H1 (cell line): ENCODE data around the gene AWAT1. TPM values are rescaled to one million over a fixed set of nuclear protein-coding genes. Genes with fewer than 3 reads are reported as not detected.

Experiments used
- CTCF ChIA-PET: fragments of 300-600 bp; sonication (Branson Sonifier 250); formaldehyde crosslinking; loops from one replicate; lab custom pipeline; 2021; ENCODE audit not compliant: partially characterized antibody; lab: Charles Lee
- POLR2A ChIA-PET: fragments of 300-600 bp; sonication (Branson Sonifier 250); formaldehyde crosslinking; loops from one replicate; lab custom pipeline; 2021; ENCODE audit warnings: inconsistent platforms; ENCODE audit not compliant: partially characterized antibody; lab: Charles Lee
- DNase-seq, 2 experiments: peaks; one replicate each; pipeline versions ENCODE4 v3.0.0 to v3.0.0-alpha.2; 2010 to 2022; ENCODE audit warnings: low spot score in 2 of 2, low read depth in 1 of 2, mixed read lengths in 1 of 2
- FAIRE-seq: peaks from 2 replicates; lab custom pipeline; 2011; peaks lifted over from hg19 to GRCh38; lab: Jason Lieb, UNC
- H2AFZ ChIP-seq: 2 replicates; pipeline ENCODE4 v1.8.1; 2012; ENCODE audit warnings: low read length, inconsistent platforms
- H2AK5ac ChIP-seq: 2 replicates; pipeline ENCODE4 v1.6.1; 2013; ENCODE audit warnings: low read depth, low read length
- H2BK120ac ChIP-seq: replicated peaks from 2 replicates; pipeline ENCODE3; 2013; ENCODE audit warnings: low read depth, low read length, inconsistent platforms
- H2BK12ac ChIP-seq: 2 replicates; pipeline ENCODE4 v1.6.1; 2013; ENCODE audit warnings: low read depth, low read length
- H2BK15ac ChIP-seq: 2 replicates; pipeline ENCODE4 v1.6.1; 2013; ENCODE audit warnings: low read length
- H2BK20ac ChIP-seq: 2 replicates; pipeline ENCODE4 v1.6.1; 2013; ENCODE audit warnings: low read length
- H2BK5ac ChIP-seq: 2 replicates; pipeline ENCODE4 v1.6.1; 2013; ENCODE audit warnings: low read depth, low read length
- H3K14ac ChIP-seq: 2 replicates; pipeline ENCODE4 v1.6.1; 2013; ENCODE audit warnings: inconsistent platforms; ENCODE audit not compliant: insufficient read length
- H3K18ac ChIP-seq: 2 replicates; pipeline ENCODE4 v1.6.1; 2013; ENCODE audit warnings: low read length; ENCODE audit errors: extremely low read depth
- H3K23ac ChIP-seq: 2 replicates; pipeline ENCODE4 v1.6.1; 2013; ENCODE audit warnings: inconsistent platforms; ENCODE audit not compliant: insufficient read length
- H3K23me2 ChIP-seq: 2 replicates; pipeline ENCODE4 v1.6.1; 2013; ENCODE audit warnings: low read depth, low read length
- H3K27ac ChIP-seq: 2 replicates; pipeline ENCODE4 v1.6.1; 2011; ENCODE audit warnings: low read depth, low read length, inconsistent platforms
- H3K27me3 ChIP-seq, 4 experiments: replicated peaks in 1 of 4; 1 replicate in 1 of 4; 2 replicates in 3 of 4; pipeline versions ENCODE4 v1.6.1 to v1.8.1; 2011 to 2013; ENCODE audit warnings: low read length in 3 of 4, mild to moderate bottlenecking in 3 of 4, inconsistent platforms in 2 of 4, mixed read lengths in 2 of 4, moderate library complexity in 1 of 4; ENCODE audit not compliant: control insufficient read depth in 3 of 4, insufficient read depth in 3 of 4; ENCODE audit errors: extremely low read depth in 1 of 4
- H3K36me3 ChIP-seq, 4 experiments: 2 replicates each; pipeline versions ENCODE4 v1.6.1 to v1.8.1; 2011 to 2013; ENCODE audit warnings: mild to moderate bottlenecking in 4 of 4, low read length in 3 of 4, moderate library complexity in 2 of 4, control low read depth in 1 of 4, inconsistent platforms in 1 of 4; ENCODE audit not compliant: insufficient read depth in 4 of 4, control insufficient read depth in 2 of 4
- H3K4ac ChIP-seq: replicated peaks from 2 replicates; pipeline ENCODE3; 2013; ENCODE audit warnings: low read length, low read depth, mixed read lengths, inconsistent platforms; ENCODE audit not compliant: insufficient read length
- H3K4me1 ChIP-seq, 4 experiments: replicated peaks in 1 of 4; 1 replicate in 1 of 4; 2 replicates in 3 of 4; pipeline versions ENCODE4 v1.6.1 to v1.8.1; 2011 to 2013; ENCODE audit warnings: low read length in 3 of 4, inconsistent platforms in 2 of 4, mixed read lengths in 1 of 4; ENCODE audit not compliant: insufficient read depth in 4 of 4, control insufficient read depth in 3 of 4
- H3K4me2 ChIP-seq, 2 experiments: 2 replicates each; pipeline versions ENCODE4 v1.6.1 to v1.8.1; 2011 to 2013; ENCODE audit warnings: low read depth in 2 of 2, low read length in 2 of 2, control low read depth in 1 of 2, inconsistent platforms in 1 of 2, mild to moderate bottlenecking in 1 of 2; ENCODE audit not compliant: insufficient read depth in 1 of 2
- H3K4me3 ChIP-seq, 4 experiments: fragments of 200-600, 300-600 bp in 1 of 4; sonication (generic), shearing (Covaris generic), sonication (Bioruptor Twin) in 1 of 4; 2 replicates each; pipeline versions ENCODE4 v1.5.1 to v1.8.1; 2011 to 2016; ENCODE audit warnings: low read length in 4 of 4, low read depth in 3 of 4, control low read depth in 2 of 4, inconsistent platforms in 2 of 4, mild to moderate bottlenecking in 2 of 4, mixed read lengths in 1 of 4, moderate library complexity in 1 of 4; ENCODE audit not compliant: insufficient read depth in 2 of 4; ENCODE audit errors: extremely low read depth in 1 of 4
- H3K56ac ChIP-seq: replicated peaks from 2 replicates; pipeline ENCODE3; 2013; ENCODE audit warnings: low read depth, mild to moderate bottlenecking, mixed read lengths, low read length, inconsistent platforms; ENCODE audit not compliant: insufficient read length
- H3K79me1 ChIP-seq: 2 replicates; pipeline ENCODE4 v1.6.1; 2013; ENCODE audit warnings: low read depth, low read length, control low read depth
- H3K79me2 ChIP-seq, 2 experiments: 2 replicates each; pipeline versions ENCODE4 v1.6.1 to v1.8.1; 2012 to 2013; ENCODE audit warnings: low read length in 2 of 2, mild to moderate bottlenecking in 2 of 2, inconsistent platforms in 1 of 2; ENCODE audit not compliant: insufficient read depth in 2 of 2, control insufficient read depth in 1 of 2
- H3K9ac ChIP-seq, 4 experiments: replicated peaks in 1 of 4; 1 replicate in 1 of 4; 2 replicates in 3 of 4; pipeline versions ENCODE4 v1.6.1 to v1.8.1; 2011 to 2013; ENCODE audit warnings: low read depth in 3 of 4, low read length in 3 of 4, control low read depth in 2 of 4, mild to moderate bottlenecking in 2 of 4, moderate library complexity in 2 of 4, inconsistent platforms in 1 of 4; ENCODE audit errors: extremely low read depth in 1 of 4
- H3K9me3 ChIP-seq, 2 experiments: 2 replicates each; pipeline versions ENCODE4 v1.6.1 to v1.8.1; 2012 to 2013; ENCODE audit warnings: mild to moderate bottlenecking in 2 of 2, moderate library complexity in 2 of 2, control low read depth in 1 of 2, inconsistent platforms in 1 of 2, low read depth in 1 of 2, low read length in 1 of 2, mixed read lengths in 1 of 2; ENCODE audit not compliant: insufficient read depth in 2 of 2
- H4K20me1 ChIP-seq, 2 experiments: replicated peaks in 1 of 2; 2 replicates each; pipeline versions ENCODE3 to v1.8.1; 2011 to 2013; ENCODE audit warnings: inconsistent platforms in 2 of 2, low read length in 2 of 2, mild to moderate bottlenecking in 1 of 2; ENCODE audit not compliant: insufficient read depth in 2 of 2, control insufficient read depth in 1 of 2
- H4K5ac ChIP-seq: 2 replicates; pipeline ENCODE4 v1.6.1; 2013; ENCODE audit warnings: low read length, low read depth, mixed read lengths, inconsistent platforms; ENCODE audit not compliant: insufficient read length
- H4K8ac ChIP-seq: 2 replicates; pipeline ENCODE4 v1.8.0; 2013; ENCODE audit warnings: mild to moderate bottlenecking, moderate library complexity, low read length, inconsistent platforms; ENCODE audit not compliant: insufficient read depth; ENCODE audit errors: extremely low read depth
- H4K91ac ChIP-seq: replicated peaks from 2 replicates; pipeline ENCODE3; 2013; ENCODE audit warnings: low read length, mixed read lengths, inconsistent platforms; ENCODE audit not compliant: insufficient read length
- CREB1 ChIP-seq: IDR thresholded peaks from 2 replicates; pipeline ENCODE4 v1.6.1; 2012; ENCODE audit warnings: inconsistent platforms
- CTBP2 ChIP-seq: IDR thresholded peaks from 2 replicates; pipeline ENCODE4 v1.7.0; 2011; ENCODE audit warnings: borderline replicate concordance, mild to moderate bottlenecking, moderate library complexity, mixed read lengths, low read length; ENCODE audit not compliant: insufficient read depth, insufficient read length
- EP300 ChIP-seq, 2 experiments: IDR thresholded peaks; 1 replicate in 1 of 2; 2 replicates in 1 of 2; pipeline ENCODE4 v1.6.1; 2011 to 2012; ENCODE audit warnings: low read depth in 2 of 2, low read length in 2 of 2, mild to moderate bottlenecking in 2 of 2, borderline replicate concordance in 1 of 2, inconsistent platforms in 1 of 2, moderate library complexity in 1 of 2
- FOSL1 ChIP-seq: IDR thresholded peaks from 2 replicates; pipeline ENCODE4 v1.6.1; 2011; ENCODE audit warnings: mild to moderate bottlenecking, low read depth, low read length, moderate library complexity; ENCODE audit not compliant: insufficient read depth
- GABPA ChIP-seq: IDR thresholded peaks from 2 replicates; pipeline ENCODE4 v1.6.1; 2011; ENCODE audit warnings: mild to moderate bottlenecking, low read length, moderate library complexity, borderline replicate concordance; ENCODE audit not compliant: insufficient read depth
- HDAC6 ChIP-seq: IDR thresholded peaks from one replicate; pipeline ENCODE4 v1.7.1; 2012; ENCODE audit warnings: low read depth, mild to moderate bottlenecking, inconsistent platforms, low read length, moderate library complexity
- JUND ChIP-seq: IDR thresholded peaks from 2 replicates; pipeline ENCODE4 v1.6.1; 2011; ENCODE audit warnings: mild to moderate bottlenecking, improper control_type of control experiment, low read length
- KDM5A ChIP-seq: fragments of 200-600 bp; IDR thresholded peaks from 2 replicates; pipeline ENCODE4 v1.7.1; 2012; ENCODE audit warnings: mild to moderate bottlenecking, low read length, inconsistent platforms, mixed read lengths
- MAFK ChIP-seq: IDR thresholded peaks from 2 replicates; pipeline ENCODE4 v1.6.1; 2012; ENCODE audit warnings: low read depth, mild to moderate bottlenecking, improper control_type of control experiment, low read length
- NANOG ChIP-seq: IDR thresholded peaks from 2 replicates; pipeline ENCODE4 v1.6.1; 2011; ENCODE audit warnings: low read length, low read depth, mild to moderate bottlenecking, inconsistent platforms; ENCODE audit not compliant: insufficient read depth, poor library complexity, severe bottlenecking
- PHF8 ChIP-seq: fragments of 200-600 bp; sonication (generic); conservative IDR thresholded peaks from 2 replicates; pipeline ENCODE4 v1.7.1; 2012; ENCODE audit warnings: low read depth, mild to moderate bottlenecking, inconsistent platforms, low read length, moderate library complexity
- SP2 ChIP-seq: IDR thresholded peaks from 2 replicates; pipeline ENCODE4 v1.6.1; 2012; ENCODE audit warnings: mild to moderate bottlenecking, low read length, inconsistent platforms
- WGBS, 2 experiments: shearing (Covaris generic) in 1 of 2; methylation state at CpG; one replicate each; pipeline versions ENCODE4 v1.1.6 to v1.1.7; 2013 to 2015; ENCODE audit warnings: low lambda C conversion rate in 2 of 2, mixed read lengths in 2 of 2, inconsistent platforms in 1 of 2, low coverage in 1 of 2, missing lambda C conversion rate in 1 of 2; ENCODE audit not compliant: insufficient replicate concordance in 2 of 2, insufficient coverage in 1 of 2, insufficient read length in 1 of 2; ENCODE audit errors: extremely low coverage in 1 of 2, missing lambda C conversion rate in 1 of 2; 5-methylcytosine and 5-hydroxymethylcytosine counted together
- polyA plus RNA-seq, 7 experiments: library from polyadenylated mRNA; depleted of rRNA in 3 of 7; stranded (reverse) in 5 of 7; unstranded in 2 of 7; fragments of >200 nt in 5 of 7; fragments of 200-250 nt in 2 of 7; gene quantifications; 1 replicate in 5 of 7; 2 replicates in 1 of 7; 4 replicates in 1 of 7; pipeline versions ENCODE4 v1.2.1 to v1.2.3, GENCODE V29; 2011 to 2013; ENCODE audit warnings: missing spikeins in 2 of 7, mixed read lengths in 2 of 7
- total RNA-seq: library from RNA; stranded (reverse); fragmentation: NEBNext Ultra II Directional; extraction: Animal tissue kit (Norgen Biotek cat#: 25700); gene quantifications from 2 replicates; pipeline ENCODE4 v1.2.1, GENCODE V29; 2021

Gene AWAT1
- total and polyA plus RNA-seq, 2 of the 8 experiments (the other 6 are each of a cell fraction or from before 2014, with no cell fraction given), result not detected

DNA sequence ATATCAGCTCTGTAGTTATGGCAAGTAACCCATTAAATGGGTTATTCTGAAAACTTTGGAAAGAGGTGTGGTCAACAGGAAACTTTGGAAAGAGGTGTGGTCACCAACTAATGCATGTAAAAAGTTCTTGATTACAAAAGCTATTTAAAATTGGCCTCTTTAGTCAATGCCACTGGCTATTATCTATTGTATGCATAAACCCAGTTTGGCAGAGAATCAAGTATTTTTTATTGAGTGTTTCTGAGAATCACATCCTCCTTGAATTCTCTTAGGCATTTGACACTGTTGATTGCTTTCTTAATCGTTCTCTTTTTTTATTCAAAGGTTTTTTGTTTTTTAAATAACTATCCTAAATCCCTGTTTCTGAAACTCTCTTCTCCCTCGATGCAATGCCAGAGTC is 18.0 kb downstream of the AWAT1 start:
- Histone ChIP-seq H3K56ac (no peak overlapping the region), H4K91ac (no peak overlapping the region), H2BK5ac (no peak overlapping the region), H3K27me3 (no peaks in the 10 kb centered on the region), H3K9me3 (no peaks in the 10 kb centered on the region), H3K27ac (no peak overlapping the region), H3K79me1 (no peaks in the 10 kb centered on the region), H3K9ac (no peak overlapping the region), H2BK12ac (no peak overlapping the region), H3K14ac (no peak overlapping the region), H4K5ac (no peak overlapping the region), H3K4me1 (no peaks in the 10 kb centered on the region), H3K4me2 (no peak overlapping the region), H3K18ac (no peak overlapping the region), H3K79me2 (no peaks in the 10 kb centered on the region), H2BK120ac (no peak overlapping the region), H3K4ac (no peak overlapping the region), H2BK15ac (no peak overlapping the region), H3K36me3 (no peaks in the 10 kb centered on the region), H4K20me1 (no peaks in the 10 kb centered on the region), H2BK20ac (no peak overlapping the region), H4K8ac (no peak overlapping the region), H2AFZ (no peak overlapping the region), H3K23me2 (no peaks in the 10 kb centered on the region), H2AK5ac (no peak overlapping the region), H3K23ac (no peak overlapping the region), H3K4me3 (no peak overlapping the region)
- CTCF ChIA-PET, result interaction anchor here (2.4 kb wide), 1 partner anchor 10 kb away, joined by 9 read pairs; no protein-coding TSS in a partner anchor
- no peak for TF ChIP-seq HDAC6
- TF ChIP-seq KDM5A, result no peak
- TF ChIP-seq CREB1, result no peak
- no peak for TF ChIP-seq EP300 (IDR thresholded peaks at IDR 0.05; ENCODE audit: borderline replicate concordance in 1 of 2, low read depth in 2 of 2, low read length in 2 of 2)
- no peak for TF ChIP-seq MAFK
- TF ChIP-seq PHF8, result no peak
- no peak for TF ChIP-seq JUND
- no peak for TF ChIP-seq FOSL1
- no peak for TF ChIP-seq NANOG
- no peak for TF ChIP-seq SP2
- TF ChIP-seq GABPA, result no peak
- no peak for TF ChIP-seq CTBP2
- FAIRE-seq (no peak), DNase-seq (no peak)
- WGBS, 2 experiments, result 72% methylated on average over 2 of the region's 2 CpGs; no CpG with 5 or more reads in 1 of the 2 experiments
- POLR2A ChIA-PET, result no interaction called here
